Neural progenitor cell (in vitro differentiated cells): ENCODE measurements around the gene ZSCAN10.
A peak's percentile ranks its signal among the peaks of the same experiment; 100 is the strongest.

Experiments used
- EZH2phosphoT487 ChIP-seq: fragments of 200-600 bp; sonication (generic); IDR thresholded peaks from 2 replicates; pipeline ENCODE4 v1.6.1; 2017; ENCODE audit warnings: antibody characterized with exemption
- TF ChIP-seq, protein P1 (sequence below): fragments of 200-600 bp; sonication (generic); IDR thresholded peaks from 2 replicates; pipeline ENCODE4 v1.5.1; 2017; ENCODE audit warnings: antibody characterized with exemption, mild to moderate bottlenecking

DNA sequence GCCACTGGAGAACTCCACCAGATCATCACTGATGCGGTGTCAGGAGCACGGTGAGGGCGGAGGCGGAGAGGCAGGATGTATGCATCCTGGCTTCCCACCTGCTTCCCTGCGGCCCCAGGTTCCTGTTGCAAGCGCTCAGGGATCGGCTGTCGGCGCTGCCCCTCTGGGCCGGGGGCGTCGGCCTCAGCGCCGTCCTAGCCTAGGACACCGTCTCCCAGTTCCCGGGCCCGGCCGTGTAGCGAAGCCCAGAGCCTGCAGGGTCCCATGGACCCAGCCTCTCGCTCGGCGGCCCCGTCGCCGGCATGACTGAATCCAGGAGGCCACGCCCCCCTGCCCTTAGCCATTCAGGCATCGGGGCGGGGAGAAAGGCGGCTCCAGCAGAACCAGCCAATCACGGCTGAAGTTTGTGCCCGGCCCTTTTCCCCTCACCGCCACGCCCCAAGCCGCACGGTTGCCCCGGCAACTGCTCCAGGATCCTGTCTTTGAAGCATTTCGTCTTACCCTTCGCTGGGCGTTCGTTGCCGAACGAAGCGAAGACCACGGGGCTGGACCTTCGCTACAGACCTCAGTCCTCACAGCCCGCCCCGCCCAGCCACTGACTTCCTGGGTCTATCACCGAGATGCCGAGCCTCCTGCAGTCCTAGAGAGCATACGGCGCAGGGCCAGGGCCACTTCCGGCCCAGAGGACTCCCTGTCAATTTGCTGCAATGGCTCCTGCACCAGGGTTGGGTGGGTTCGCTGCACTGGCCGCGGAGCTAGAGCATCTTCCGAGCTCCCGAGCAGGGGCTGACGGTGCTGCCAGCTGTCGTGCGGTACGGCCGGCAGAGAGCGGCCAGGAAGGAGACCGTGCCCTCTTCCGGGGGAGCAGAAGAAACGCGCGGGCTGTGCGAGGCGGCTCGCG is 25.1 kb upstream of the ZSCAN10 start:
- TF ChIP-seq, protein P1, sequence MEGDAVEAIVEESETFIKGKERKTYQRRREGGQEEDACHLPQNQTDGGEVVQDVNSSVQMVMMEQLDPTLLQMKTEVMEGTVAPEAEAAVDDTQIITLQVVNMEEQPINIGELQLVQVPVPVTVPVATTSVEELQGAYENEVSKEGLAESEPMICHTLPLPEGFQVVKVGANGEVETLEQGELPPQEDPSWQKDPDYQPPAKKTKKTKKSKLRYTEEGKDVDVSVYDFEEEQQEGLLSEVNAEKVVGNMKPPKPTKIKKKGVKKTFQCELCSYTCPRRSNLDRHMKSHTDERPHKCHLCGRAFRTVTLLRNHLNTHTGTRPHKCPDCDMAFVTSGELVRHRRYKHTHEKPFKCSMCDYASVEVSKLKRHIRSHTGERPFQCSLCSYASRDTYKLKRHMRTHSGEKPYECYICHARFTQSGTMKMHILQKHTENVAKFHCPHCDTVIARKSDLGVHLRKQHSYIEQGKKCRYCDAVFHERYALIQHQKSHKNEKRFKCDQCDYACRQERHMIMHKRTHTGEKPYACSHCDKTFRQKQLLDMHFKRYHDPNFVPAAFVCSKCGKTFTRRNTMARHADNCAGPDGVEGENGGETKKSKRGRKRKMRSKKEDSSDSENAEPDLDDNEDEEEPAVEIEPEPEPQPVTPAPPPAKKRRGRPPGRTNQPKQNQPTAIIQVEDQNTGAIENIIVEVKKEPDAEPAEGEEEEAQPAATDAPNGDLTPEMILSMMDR, result peak; percentile 37
- TF ChIP-seq EZH2phosphoT487, result no peak
